Measurements from ENCODE around the gene TEPSIN.

GRCh38 chr17:81221842-81222619 is 16.8 kb downstream of the TEPSIN start:
- TF ChIP-seq REST (IDR thresholded peaks at IDR 0.05; ENCODE audit: low read depth) (no peak), YY1 (IDR thresholded peaks at IDR 0.05; ENCODE audit: low read depth) (no peak), NFIC (IDR thresholded peaks at IDR 0.05) (no peak; the same call in 1 of the 2 replicates), CEBPB (IDR thresholded peaks at IDR 0.05) (no peak), EP300 (IDR thresholded peaks at IDR 0.05; ENCODE audit: borderline replicate concordance) (no peak), TEAD4 (IDR thresholded peaks at IDR 0.05) (no peak), RAD21 (IDR thresholded peaks at IDR 0.05; ENCODE audit: low read depth) (no peak), TAF1 (IDR thresholded peaks at IDR 0.05; ENCODE audit: low read depth) (no peak), TCF12 (IDR thresholded peaks at IDR 0.05; ENCODE audit: low read depth) (no peak), MAX (IDR thresholded peaks at IDR 0.05) (no peak), USF1 (IDR thresholded peaks at IDR 0.05) (no peak), CREB1 (IDR thresholded peaks at IDR 0.05; ENCODE audit: low read depth) (no peak), FOXM1 (IDR thresholded peaks at IDR 0.05; ENCODE audit: borderline replicate concordance, low read depth) (no peak), EGR1 (IDR thresholded peaks at IDR 0.05) (no peak)

Measured in Ishikawa (cell line).